CD14-positive monocyte (primary cell): Measurements from ENCODE around the gene KAZN. TPM values are rescaled to one million over a fixed set of nuclear protein-coding genes. Genes with fewer than 3 reads are reported as not detected.

Experiments used
- DNase-seq, 3 donors: peaks; one replicate each; pipeline ENCODE4 v3.0.0-alpha.2; 2011 to 2022
- H2AFZ ChIP-seq: 2 replicates; pipeline ENCODE4 v1.6.0; 2012; ENCODE audit warnings: mild to moderate bottlenecking, low read depth, low read length, inconsistent platforms; ENCODE audit not compliant: insufficient read depth, poor library complexity, severe bottlenecking
- H3K27ac ChIP-seq, 2 donors: 1 replicate in 1 of 2; 2 replicates in 1 of 2; pipeline ENCODE4 v1.5.1; 2012 to 2013; ENCODE audit warnings: low read length in 2 of 2, control low read depth in 1 of 2, inconsistent platforms in 1 of 2, low read depth in 1 of 2, mild to moderate bottlenecking in 1 of 2
- H3K27me3 ChIP-seq, 2 donors: one replicate each; pipeline versions ENCODE4 v1.6.0 to v1.6.1; 2011 to 2013; ENCODE audit warnings: low read length in 2 of 2; ENCODE audit not compliant: control insufficient read depth in 2 of 2, insufficient read depth in 2 of 2
- H3K36me3 ChIP-seq, 2 donors: replicated peaks in 1 of 2; 1 replicate in 1 of 2; 2 replicates in 1 of 2; pipeline versions ENCODE4 v1.5.1 to v1.6.1; 2012 to 2013; ENCODE audit warnings: low read length in 2 of 2, control low read depth in 1 of 2, inconsistent platforms in 1 of 2, mild to moderate bottlenecking in 1 of 2; ENCODE audit not compliant: insufficient read depth in 2 of 2, control insufficient read depth in 1 of 2
- H3K4me1 ChIP-seq, 2 donors: 1 replicate in 1 of 2; 2 replicates in 1 of 2; pipeline versions ENCODE4 v1.5.1 to v1.6.1; 2012 to 2013; ENCODE audit warnings: low read length in 2 of 2, control low read depth in 1 of 2, inconsistent platforms in 1 of 2, mild to moderate bottlenecking in 1 of 2, moderate library complexity in 1 of 2; ENCODE audit not compliant: insufficient read depth in 2 of 2, control insufficient read depth in 1 of 2
- H3K4me2 ChIP-seq: replicated peaks from 2 replicates; pipeline ENCODE3; 2012; ENCODE audit warnings: low read length, moderate library complexity, mild to moderate bottlenecking; ENCODE audit not compliant: poor library complexity, severe bottlenecking; ENCODE audit errors: extremely low read depth
- H3K4me3 ChIP-seq, 3 experiments: fragments of 200-600 bp in 1 of 3; sonication (generic) in 1 of 3; replicated peaks in 1 of 3; 1 replicate in 2 of 3; 2 replicates in 1 of 3; pipeline ENCODE4 v1.5.1; 2011 to 2013; ENCODE audit warnings: low read length in 3 of 3, mild to moderate bottlenecking in 3 of 3, control low read depth in 2 of 3, low read depth in 2 of 3, inconsistent platforms in 1 of 3, moderate library complexity in 1 of 3
- H3K79me2 ChIP-seq: 2 replicates; pipeline ENCODE4 v1.6.0; 2012; ENCODE audit warnings: mild to moderate bottlenecking, control low read depth, inconsistent platforms, low read length, moderate library complexity; ENCODE audit not compliant: insufficient read depth
- H3K9ac ChIP-seq: 2 replicates; pipeline ENCODE4 v1.6.0; 2017; ENCODE audit warnings: low read length, mild to moderate bottlenecking; ENCODE audit not compliant: insufficient read depth, poor library complexity, severe bottlenecking
- H3K9me3 ChIP-seq, 2 donors: replicated peaks in 1 of 2; 1 replicate in 1 of 2; 2 replicates in 1 of 2; pipeline versions ENCODE4 v1.5.1 to v1.6.1; 2012 to 2013; ENCODE audit warnings: low read length in 2 of 2, control low read depth in 1 of 2; ENCODE audit not compliant: control insufficient read depth in 1 of 2, insufficient read depth in 1 of 2
- H4K20me1 ChIP-seq: 2 replicates; pipeline ENCODE4 v1.6.0; 2012; ENCODE audit warnings: mild to moderate bottlenecking, low read length, control low read depth, moderate library complexity; ENCODE audit not compliant: insufficient read depth
- H3K27ac Mint-ChIP-seq, 7 donors: one replicate each; pipeline ENCODE4 v1.8.0; 2020; ENCODE audit warnings: mild to moderate bottlenecking in 7 of 7, mixed read lengths in 7 of 7, moderate library complexity in 6 of 7, inconsistent platforms in 2 of 7
- H3K27me3 Mint-ChIP-seq, 3 donors: one replicate each; pipeline ENCODE4 v1.8.0; 2021 to 2022; ENCODE audit warnings: low read depth in 3 of 3, mild to moderate bottlenecking in 3 of 3, mixed read lengths in 3 of 3, moderate library complexity in 3 of 3, inconsistent platforms in 1 of 3
- H3K36me3 Mint-ChIP-seq, 2 donors: one replicate each; pipeline ENCODE4 v1.8.0; 2020; ENCODE audit warnings: mixed read lengths in 2 of 2, inconsistent platforms in 1 of 2, mild to moderate bottlenecking in 1 of 2
- H3K4me1 Mint-ChIP-seq: one replicate; pipeline ENCODE4 v1.8.0; 2020; ENCODE audit warnings: mild to moderate bottlenecking, mixed read lengths
- H3K4me3 Mint-ChIP-seq, 2 donors: one replicate each; pipeline ENCODE4 v1.8.0; 2020; ENCODE audit warnings: mild to moderate bottlenecking in 2 of 2, mixed read lengths in 2 of 2, moderate library complexity in 1 of 2
- H3K9me3 Mint-ChIP-seq, 7 donors: one replicate each; pipeline ENCODE4 v1.8.0; 2020 to 2022; ENCODE audit warnings: mixed read lengths in 7 of 7, mild to moderate bottlenecking in 6 of 7, moderate library complexity in 6 of 7, inconsistent platforms in 2 of 7
- CTCF ChIP-seq: fragments of 200-600 bp; IDR thresholded peaks from one replicate; pipeline ENCODE4 v1.8.0; 2022; ENCODE audit warnings: antibody characterized with exemption, mild to moderate bottlenecking
- WGBS: methylation state at CpG from one replicate; pipeline ENCODE4 v1.1.5; 2013; ENCODE audit warnings: missing lambda C conversion rate; ENCODE audit not compliant: insufficient coverage; 5-methylcytosine and 5-hydroxymethylcytosine counted together
- intact Hi-C, 2 donors: fragments of 100-400 bp; cut with micrococcal nuclease; formaldehyde crosslinking; loops; one replicate each; pipeline versions ENCODE4 v1.15.0 to v1.15.1; 2023
- polyA plus RNA-seq, 3 donors: library from polyadenylated mRNA; depleted of rRNA in 1 of 3; unstranded in 2 of 3; stranded (reverse) in 1 of 3; fragments of 300-500 nt in 2 of 3; fragments of >200 nt in 1 of 3; fragmentation: Illumina TruSeq in 2 of 3; gene quantifications; 1 replicate in 2 of 3; 2 replicates in 1 of 3; pipeline ENCODE4 v1.2.3, GENCODE V29; 2012 to 2021

Gene KAZN
- polyA plus RNA-seq, 3 donors, result not detected

GRCh38 chr1:14996133-14997050 is 397.9 kb downstream of the KAZN start:
- peak in 2 of 3 donors; percentile 2 to 39 for DNase-seq
- Histone ChIP-seq H4K20me1 (no peaks in the 10 kb centered on the region), H3K27ac (no peak overlapping the region), H3K36me3 (no peaks in the 10 kb centered on the region), H3K9me3 (no peaks in the 10 kb centered on the region), H3K4me3 (no peak overlapping the region), H3K4me2 (no peak overlapping the region), H3K9ac (no peak overlapping the region), H3K79me2 (no peaks in the 10 kb centered on the region), H3K4me1 (peaks cover 0 to 2% of the 10 kb centered on the region in 2 donors), H2AFZ (no peak overlapping the region), H3K27me3 (no peaks in the 10 kb centered on the region)
- no peak overlapping the region for H3K4me3 Mint-ChIP-seq
- 73% methylated on average over 17 of the region's 23 CpGs for WGBS
- H3K27me3 Mint-ChIP-seq, result peaks cover 1 to 5% (median 3%) of the 10 kb centered on the region in 3 donors
- H3K27ac Mint-ChIP-seq, result peak overlapping the region in 2 of 7 donors; percentile 75 to 78
- TF ChIP-seq CTCF, result no peak
- intact Hi-C loops, result no loop called here
- peaks cover 2% of the 10 kb centered on the region for H3K4me1 Mint-ChIP-seq
- H3K9me3 Mint-ChIP-seq, result no peaks in the 10 kb centered on the region
- H3K36me3 Mint-ChIP-seq, result no peaks in the 10 kb centered on the region

GRCh38 chr1:14997646-14998276 is 399.3 kb downstream of the KAZN start:
- intact Hi-C loops, result no loop called here
- Histone ChIP-seq H3K4me2 (no peak overlapping the region), H3K79me2 (no peaks in the 10 kb centered on the region), H3K27me3 (no peaks in the 10 kb centered on the region), H3K4me1 (peaks cover 0 to 2% of the 10 kb centered on the region in 2 donors), H2AFZ (no peak overlapping the region), H3K27ac (no peak overlapping the region), H3K9me3 (no peaks in the 10 kb centered on the region), H3K9ac (no peak overlapping the region), H4K20me1 (no peaks in the 10 kb centered on the region), H3K4me3 (no peak overlapping the region), H3K36me3 (no peaks in the 10 kb centered on the region)
- peaks cover 2% of the 10 kb centered on the region for H3K4me1 Mint-ChIP-seq
- DNase-seq, result no peak
- no peak overlapping the region for H3K4me3 Mint-ChIP-seq
- H3K9me3 Mint-ChIP-seq, result no peaks in the 10 kb centered on the region
- peaks cover 3 to 6% (median 6%) of the 10 kb centered on the region in 3 donors for H3K27me3 Mint-ChIP-seq
- WGBS, result 91% methylated on average over 11 of the region's 12 CpGs
- no peak overlapping the region for H3K27ac Mint-ChIP-seq
- TF ChIP-seq CTCF, result no peak
- H3K36me3 Mint-ChIP-seq, result no peaks in the 10 kb centered on the region
